Measurements from ENCODE around the gene DNM2.
A peak's percentile ranks its signal among the peaks of the same experiment; 100 is the strongest.

Gene DNM2

DNA sequence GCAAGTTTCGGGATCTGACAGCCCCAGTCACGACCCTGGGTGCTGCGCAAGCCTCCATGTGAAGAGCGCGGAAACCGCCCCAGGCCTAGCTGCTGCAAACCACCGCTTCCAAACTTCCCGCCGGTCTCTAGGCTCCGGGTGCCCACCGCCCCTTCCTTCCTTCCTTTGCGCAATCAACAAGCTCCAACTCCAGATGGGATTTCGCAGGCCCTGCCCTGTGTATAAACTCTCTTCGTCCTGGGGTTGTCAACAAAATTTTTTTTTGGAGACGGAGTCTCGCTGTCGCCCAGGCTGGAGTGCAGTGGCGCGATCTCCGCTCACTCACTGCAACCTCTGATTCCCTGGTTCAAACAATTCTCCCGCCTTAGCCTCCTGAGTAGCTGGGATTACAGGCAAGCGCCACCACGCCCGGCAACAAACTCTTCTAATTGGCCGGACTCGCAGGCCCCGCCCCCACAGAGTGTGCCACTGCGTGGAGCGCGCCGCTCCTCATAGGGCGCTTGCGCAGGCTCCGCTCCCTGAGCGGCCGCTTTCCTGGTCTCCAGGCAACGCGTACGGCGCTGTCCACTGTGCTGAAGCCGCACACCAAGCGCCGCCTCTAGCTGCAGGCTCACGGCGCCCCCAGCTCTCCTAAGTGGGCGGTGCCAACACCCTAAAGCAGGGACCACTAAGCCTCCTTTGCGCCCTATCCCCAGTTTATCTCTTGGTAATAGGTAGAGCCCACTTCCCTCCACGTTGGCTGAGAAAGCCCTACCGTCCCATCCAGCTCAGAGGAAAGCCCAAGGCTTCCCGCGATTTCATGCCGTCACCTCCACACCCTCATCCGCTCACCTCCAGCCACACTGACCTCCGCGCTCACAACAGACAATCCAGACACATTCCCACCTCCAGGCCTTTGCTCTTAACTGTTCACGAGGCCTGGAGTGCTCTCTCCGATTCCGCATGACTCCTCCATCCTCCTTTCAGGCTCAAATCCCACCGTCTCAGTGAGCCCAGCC is 22.2 kb upstream of the DNM2 start:
- no peak overlapping the region for H2AFZ ChIP-seq (ENCODE audit: low read depth, low read length)
- H3K9me3 ChIP-seq (ENCODE audit: low read length): no peaks in the 10 kb centered on the region
- H3K4me3 ChIP-seq (ENCODE audit: low read length): no peak overlapping the region
- H3K4me1 ChIP-seq (ENCODE audit: insufficient read depth, low read length): peaks cover 4% of the 10 kb centered on the region
- peaks cover 22% of the 10 kb centered on the region for H3K36me3 ChIP-seq (ENCODE audit: insufficient read depth, low read length)
- no peaks in the 10 kb centered on the region for H3K27me3 ChIP-seq (ENCODE audit: insufficient read depth, low read length)

- Histone ChIP-seq H3K27me3 (ENCODE audit: insufficient read depth, low read length) (no peaks in the 10 kb centered on the region), H3K4me3 (ENCODE audit: low read length) (no peak overlapping the region), H3K36me3 (ENCODE audit: insufficient read depth, low read length) (peaks cover 2% of the 10 kb centered on the region), H2AFZ (ENCODE audit: low read depth, low read length) (no peak overlapping the region), H3K4me1 (ENCODE audit: insufficient read depth, low read length) (peaks cover 9% of the 10 kb centered on the region), H3K9me3 (ENCODE audit: low read length) (no peaks in the 10 kb centered on the region)
Observed at GRCh38 chr19:10699650-10700335, 18.1 kb upstream of the DNM2 start.

DNA sequence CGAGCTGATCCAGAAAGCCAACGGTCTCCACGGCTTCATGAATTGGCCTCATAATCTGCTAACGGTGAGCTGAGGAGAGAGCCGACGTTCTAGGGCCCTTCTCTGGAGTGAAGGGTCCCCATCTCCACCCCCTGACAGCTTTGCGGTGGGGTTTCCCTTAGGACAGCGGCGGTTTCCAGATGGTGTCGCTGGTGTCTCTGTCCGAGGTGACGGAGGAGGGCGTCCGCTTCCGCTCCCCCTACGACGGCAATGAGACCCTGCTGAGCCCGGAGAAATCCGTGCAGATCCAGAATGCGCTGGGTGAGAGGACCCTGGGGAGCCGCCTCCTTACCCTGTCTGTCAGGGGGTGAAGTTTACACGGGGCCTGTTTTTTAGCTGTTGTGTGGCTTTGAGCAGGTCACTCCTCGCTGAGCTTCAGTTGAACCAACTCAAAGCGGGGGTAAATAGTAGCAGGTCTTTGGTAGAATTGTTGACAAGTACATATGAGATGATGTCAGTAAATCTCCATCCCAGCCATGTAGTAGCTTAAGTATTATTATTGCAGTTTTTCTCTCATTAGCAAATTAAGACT is 15.8 kb upstream of the DNM2 start:
- Histone ChIP-seq H2AFZ (ENCODE audit: low read depth, low read length) (peak overlapping the region; percentile 64), H3K4me3 (ENCODE audit: low read length) (peak overlapping the region; percentile 72), H3K27me3 (ENCODE audit: insufficient read depth, low read length) (no peaks in the 10 kb centered on the region), H3K9me3 (ENCODE audit: low read length) (no peaks in the 10 kb centered on the region), H3K36me3 (ENCODE audit: insufficient read depth, low read length) (peaks cover 7% of the 10 kb centered on the region), H3K4me1 (ENCODE audit: insufficient read depth, low read length) (peaks cover 5% of the 10 kb centered on the region)

- Histone ChIP-seq H3K27me3 (ENCODE audit: insufficient read depth, low read length) (no peaks in the 10 kb centered on the region), H3K4me1 (ENCODE audit: insufficient read depth, low read length) (peaks cover 4% of the 10 kb centered on the region), H2AFZ (ENCODE audit: low read depth, low read length) (no peak overlapping the region)
Observed at GRCh38 chr19:10706990-10707389, 10.9 kb upstream of the DNM2 start.

GRCh38 chr19:10707440-10707839 is 10.4 kb upstream of the DNM2 start:
- Histone ChIP-seq H3K4me1 (ENCODE audit: insufficient read depth, low read length) (no peaks in the 10 kb centered on the region), H2AFZ (ENCODE audit: low read depth, low read length) (no peak overlapping the region), H3K4me3 (ENCODE audit: low read length) (no peak overlapping the region), H3K9me3 (ENCODE audit: low read length) (no peaks in the 10 kb centered on the region), H3K27me3 (ENCODE audit: insufficient read depth, low read length) (no peaks in the 10 kb centered on the region), H3K36me3 (ENCODE audit: insufficient read depth, low read length) (peaks cover 22% of the 10 kb centered on the region)

More at GRCh38 chr19:10706990-10707389, 10.9 kb upstream of the DNM2 start:
- no peak overlapping the region for H3K4me3 ChIP-seq (ENCODE audit: low read length)
- H3K9me3 ChIP-seq (ENCODE audit: low read length): no peaks in the 10 kb centered on the region
- H3K36me3 ChIP-seq (ENCODE audit: insufficient read depth, low read length): peaks cover 22% of the 10 kb centered on the region

DNA sequence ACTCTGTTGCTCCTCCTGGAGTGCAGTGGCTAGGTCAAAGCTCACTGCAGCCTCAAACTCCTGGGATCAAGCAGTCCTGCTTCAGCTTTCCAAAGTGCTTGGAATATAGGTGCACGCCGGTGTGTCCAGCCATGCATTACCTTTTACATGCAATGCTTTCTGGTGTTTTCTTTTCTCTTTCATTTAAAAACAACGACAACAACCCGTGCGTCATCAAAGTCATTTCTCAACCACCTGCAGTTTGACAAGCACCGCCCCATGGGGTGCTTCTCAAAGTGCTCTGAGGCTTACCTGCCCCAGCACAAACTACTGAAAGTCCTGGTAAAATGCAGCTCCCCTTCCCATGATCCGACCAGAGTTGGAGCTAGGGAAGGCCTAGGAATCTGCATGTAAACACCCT is 9.6 kb upstream of the DNM2 start:
- Histone ChIP-seq H2AFZ (ENCODE audit: low read depth, low read length) (no peak overlapping the region), H3K4me3 (ENCODE audit: low read length) (no peak overlapping the region), H3K27me3 (ENCODE audit: insufficient read depth, low read length) (no peaks in the 10 kb centered on the region), H3K9me3 (ENCODE audit: low read length) (no peaks in the 10 kb centered on the region), H3K36me3 (ENCODE audit: insufficient read depth, low read length) (peaks cover 29% of the 10 kb centered on the region), H3K4me1 (ENCODE audit: insufficient read depth, low read length) (no peaks in the 10 kb centered on the region)

DNA sequence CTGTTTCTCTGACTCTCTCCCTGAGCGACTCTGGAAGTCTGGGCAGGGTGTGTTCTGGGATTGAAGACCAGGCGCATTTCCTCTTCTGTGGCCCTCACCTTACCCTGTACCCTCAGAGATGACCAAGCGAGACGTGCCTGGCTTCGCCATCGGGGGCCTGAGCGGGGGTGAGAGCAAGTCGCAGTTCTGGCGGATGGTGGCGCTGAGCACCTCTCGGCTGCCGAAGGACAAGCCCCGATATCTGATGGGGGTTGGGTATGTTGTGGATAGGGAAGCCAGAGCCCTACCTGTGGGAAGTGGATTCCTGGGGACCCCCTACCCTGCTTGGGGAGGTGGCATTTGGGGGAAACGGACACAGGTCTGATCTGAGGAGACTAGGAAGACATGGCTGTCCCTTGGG is 5.8 kb upstream of the DNM2 start:
- H3K4me3 ChIP-seq (ENCODE audit: low read length): no peak overlapping the region
- H3K4me1 ChIP-seq (ENCODE audit: insufficient read depth, low read length): no peaks in the 10 kb centered on the region
- no peaks in the 10 kb centered on the region for H3K27me3 ChIP-seq (ENCODE audit: insufficient read depth, low read length)
- H3K9me3 ChIP-seq (ENCODE audit: low read length): no peaks in the 10 kb centered on the region
- peaks cover 25% of the 10 kb centered on the region for H3K36me3 ChIP-seq (ENCODE audit: insufficient read depth, low read length)
- H2AFZ ChIP-seq (ENCODE audit: low read depth, low read length): no peak overlapping the region

DNA sequence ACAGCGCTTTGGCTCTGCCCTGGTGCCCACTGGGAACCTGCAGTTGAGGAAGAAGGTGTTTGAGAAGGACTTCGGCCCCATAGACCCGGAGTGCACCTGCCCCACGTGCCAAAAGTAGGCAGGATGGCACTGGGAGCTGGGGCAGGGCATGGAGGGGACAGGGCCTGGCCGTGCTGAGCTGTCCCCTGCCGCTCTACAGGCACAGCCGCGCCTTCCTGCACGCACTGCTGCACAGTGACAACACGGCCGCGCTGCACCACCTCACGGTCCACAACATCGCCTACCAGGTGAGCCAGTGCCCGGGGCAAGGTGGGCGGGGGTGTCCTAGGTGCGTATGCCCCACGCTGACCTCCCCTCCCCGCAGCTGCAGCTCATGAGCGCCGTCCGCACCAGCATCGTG is 5.1 kb upstream of the DNM2 start:
- H3K27me3 ChIP-seq (ENCODE audit: insufficient read depth, low read length): no peaks in the 10 kb centered on the region
- no peak overlapping the region for H2AFZ ChIP-seq (ENCODE audit: low read depth, low read length)
- H3K36me3 ChIP-seq (ENCODE audit: insufficient read depth, low read length): peaks cover 24% of the 10 kb centered on the region
- H3K9me3 ChIP-seq (ENCODE audit: low read length): no peaks in the 10 kb centered on the region
- H3K4me3 ChIP-seq (ENCODE audit: low read length): no peak overlapping the region
- no peaks in the 10 kb centered on the region for H3K4me1 ChIP-seq (ENCODE audit: insufficient read depth, low read length)

GRCh38 chr19:10713317-10713716 is 4.6 kb upstream of the DNM2 start:
- Histone ChIP-seq H3K4me1 (ENCODE audit: insufficient read depth, low read length) (no peaks in the 10 kb centered on the region), H2AFZ (ENCODE audit: low read depth, low read length) (no peak overlapping the region), H3K27me3 (ENCODE audit: insufficient read depth, low read length) (no peaks in the 10 kb centered on the region), H3K36me3 (ENCODE audit: insufficient read depth, low read length) (peaks cover 21% of the 10 kb centered on the region), H3K9me3 (ENCODE audit: low read length) (no peaks in the 10 kb centered on the region), H3K4me3 (ENCODE audit: low read length) (no peak overlapping the region)

DNA sequence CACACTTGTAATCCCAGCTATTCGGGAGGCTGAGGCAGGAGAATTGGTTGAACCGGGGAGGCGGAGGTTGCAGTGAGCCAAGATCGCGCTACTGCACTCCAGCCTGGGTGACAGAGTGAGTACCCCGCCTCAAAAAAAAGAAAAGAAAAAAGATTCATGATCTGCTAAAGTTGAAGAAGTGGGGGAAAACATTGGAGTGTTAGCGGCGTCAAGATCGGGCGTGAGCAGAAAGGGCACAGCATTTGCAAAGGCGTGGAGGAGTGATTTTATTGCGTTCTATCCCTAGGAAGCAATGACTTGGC is 874 bp upstream of the DNM2 start:
- peak overlapping the region; percentile 33 for H2AFZ ChIP-seq (ENCODE audit: low read depth, low read length)
- no peaks in the 10 kb centered on the region for H3K27me3 ChIP-seq (ENCODE audit: insufficient read depth, low read length)
- H3K4me3 ChIP-seq (ENCODE audit: low read length): peak overlapping the region; percentile 14
- H3K4me1 ChIP-seq (ENCODE audit: insufficient read depth, low read length): peaks cover 13% of the 10 kb centered on the region
- no peaks in the 10 kb centered on the region for H3K9me3 ChIP-seq (ENCODE audit: low read length)
- peaks cover 14% of the 10 kb centered on the region for H3K36me3 ChIP-seq (ENCODE audit: insufficient read depth, low read length)

GRCh38 chr19:10718205-10719196 is 622 bp downstream of the DNM2 start:
- Histone ChIP-seq H3K4me1 (ENCODE audit: insufficient read depth, low read length) (peaks cover 13% of the 10 kb centered on the region), H3K36me3 (ENCODE audit: insufficient read depth, low read length) (peaks cover 5% of the 10 kb centered on the region), H2AFZ (ENCODE audit: low read depth, low read length) (peak overlapping the region; percentile 62), H3K27me3 (ENCODE audit: insufficient read depth, low read length) (no peaks in the 10 kb centered on the region), H3K9me3 (ENCODE audit: low read length) (no peaks in the 10 kb centered on the region), H3K4me3 (ENCODE audit: low read length) (peak overlapping the region; percentile 88)

DNA sequence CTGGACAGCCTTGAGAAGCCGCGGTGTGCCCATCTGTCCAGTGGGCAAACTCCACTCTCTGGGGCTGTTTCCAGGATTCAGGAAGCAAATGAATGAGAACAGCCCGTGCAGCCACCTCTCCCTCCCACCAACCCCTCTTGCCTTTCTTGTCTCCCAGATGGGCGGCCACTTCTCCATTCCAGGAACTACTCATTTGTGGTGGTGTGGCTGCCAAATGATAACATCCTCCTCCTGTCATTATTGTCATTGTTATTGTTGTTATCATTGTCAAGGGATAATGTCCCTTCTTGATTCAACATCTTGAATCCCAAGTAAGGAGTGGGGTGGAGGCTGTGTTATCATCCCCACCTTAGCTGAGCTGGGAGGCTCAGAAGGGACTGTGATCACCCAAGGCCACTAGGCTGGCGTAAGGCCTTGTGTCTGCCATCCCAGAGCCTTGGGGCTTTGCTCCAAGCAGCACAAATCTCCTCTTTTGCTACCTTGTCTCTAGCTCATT is 1.6 kb downstream of the DNM2 start:
- no peaks in the 10 kb centered on the region for H3K27me3 ChIP-seq (ENCODE audit: insufficient read depth, low read length)
- peaks cover 13% of the 10 kb centered on the region for H3K4me1 ChIP-seq (ENCODE audit: insufficient read depth, low read length)
- peaks cover 8% of the 10 kb centered on the region for H3K36me3 ChIP-seq (ENCODE audit: insufficient read depth, low read length)
- no peaks in the 10 kb centered on the region for H3K9me3 ChIP-seq (ENCODE audit: low read length)
- H3K4me3 ChIP-seq (ENCODE audit: low read length): peak overlapping the region; percentile 88
- H2AFZ ChIP-seq (ENCODE audit: low read depth, low read length): no peak overlapping the region

All from neuron (in vitro differentiated cells).